ENCODE results near the gene PIKFYVE. TPM values are rescaled to one million over a fixed set of nuclear protein-coding genes. Genes with fewer than 3 reads are reported as not detected.

Gene PIKFYVE
- total RNA-seq, 2 experiments from 2014 or later = 38.7 to 39.8 TPM

- POLR2A ChIA-PET = no interaction called here
- Mint-ChIP-seq H3K27ac (no peak overlapping the region), H3K4me1 (peaks cover 13% of the 10 kb centered on the region), H3K4me3 (no peak overlapping the region), H3K36me3 (peaks cover 43% of the 10 kb centered on the region), H3K27me3 (no peaks in the 10 kb centered on the region), H3K9me3 (peaks cover 2% of the 10 kb centered on the region)
- DNase-seq (no peak), ATAC-seq (ENCODE audit: low read depth) (no peak)
Measured at GRCh38 chr2:208297961-208298360, 31.9 kb downstream of the PIKFYVE start.

GRCh38 chr2:208300847-208301618 is 35.0 kb downstream of the PIKFYVE start:
- ATAC-seq (ENCODE audit: low read depth) = no peak
- Mint-ChIP-seq H3K27me3 (no peaks in the 10 kb centered on the region), H3K9me3 (no peaks in the 10 kb centered on the region), H3K4me3 (no peak overlapping the region), H3K27ac (no peak overlapping the region), H3K36me3 (peaks cover 38% of the 10 kb centered on the region), H3K4me1 (peaks cover 4% of the 10 kb centered on the region)
- DNase-seq = no peak
- POLR2A ChIA-PET = no interaction called here

- ATAC-seq (ENCODE audit: low read depth) = no peak
- Mint-ChIP-seq H3K9me3 (no peaks in the 10 kb centered on the region), H3K4me1 (no peaks in the 10 kb centered on the region), H3K4me3 (no peak overlapping the region), H3K27ac (no peak overlapping the region), H3K36me3 (peaks cover 38% of the 10 kb centered on the region), H3K27me3 (no peaks in the 10 kb centered on the region)
- POLR2A ChIA-PET = no interaction called here
- DNase-seq = no peak
Measured at GRCh38 chr2:208304157-208304556, 38.1 kb downstream of the PIKFYVE start.

- no peak overlapping the region for H3K4me3 Mint-ChIP-seq
- H3K27me3 Mint-ChIP-seq = no peaks in the 10 kb centered on the region
- no peaks in the 10 kb centered on the region for H3K4me1 Mint-ChIP-seq
- DNase-seq (no peak), ATAC-seq (ENCODE audit: low read depth) (no peak)
- no peak overlapping the region for H3K27ac Mint-ChIP-seq
- POLR2A ChIA-PET = no interaction called here
- H3K36me3 Mint-ChIP-seq = peaks cover 37% of the 10 kb centered on the region
- H3K9me3 Mint-ChIP-seq = no peaks in the 10 kb centered on the region
Measured at GRCh38 chr2:208304695-208305094, 38.6 kb downstream of the PIKFYVE start.

GRCh38 chr2:208306291-208306690 is 40.2 kb downstream of the PIKFYVE start:
- no peaks in the 10 kb centered on the region for H3K4me1 Mint-ChIP-seq
- DNase-seq (no peak), ATAC-seq (ENCODE audit: low read depth) (no peak)
- no peaks in the 10 kb centered on the region for H3K9me3 Mint-ChIP-seq
- H3K36me3 Mint-ChIP-seq = peaks cover 33% of the 10 kb centered on the region
- H3K27ac Mint-ChIP-seq = peak overlapping the region; percentile 21
- POLR2A ChIA-PET = no interaction called here
- H3K4me3 Mint-ChIP-seq = no peak overlapping the region
- H3K27me3 Mint-ChIP-seq = no peaks in the 10 kb centered on the region

GRCh38 chr2:208311321-208311720 is 45.3 kb downstream of the PIKFYVE start:
- H3K36me3 Mint-ChIP-seq = peaks cover 26% of the 10 kb centered on the region
- no peaks in the 10 kb centered on the region for H3K4me1 Mint-ChIP-seq
- ATAC-seq (ENCODE audit: low read depth) = no peak
- no peak overlapping the region for H3K4me3 Mint-ChIP-seq
- H3K27me3 Mint-ChIP-seq = no peaks in the 10 kb centered on the region
- POLR2A ChIA-PET = no interaction called here
- no peaks in the 10 kb centered on the region for H3K9me3 Mint-ChIP-seq
- no peak overlapping the region for H3K27ac Mint-ChIP-seq
- DNase-seq = no peak

GRCh38 chr2:208311954-208312353 is 45.9 kb downstream of the PIKFYVE start:
- POLR2A ChIA-PET = no interaction called here
- DNase-seq (no peak), ATAC-seq (ENCODE audit: low read depth) (no peak)
- H3K4me3 Mint-ChIP-seq = no peak overlapping the region
- no peaks in the 10 kb centered on the region for H3K9me3 Mint-ChIP-seq
- peaks cover 29% of the 10 kb centered on the region for H3K36me3 Mint-ChIP-seq
- no peaks in the 10 kb centered on the region for H3K27me3 Mint-ChIP-seq
- H3K4me1 Mint-ChIP-seq = no peaks in the 10 kb centered on the region
- no peak overlapping the region for H3K27ac Mint-ChIP-seq

GRCh38 chr2:208315081-208315788 is 49.2 kb downstream of the PIKFYVE start:
- no peak for ATAC-seq (ENCODE audit: low read depth)
- Mint-ChIP-seq H3K27ac (no peak overlapping the region), H3K4me3 (no peak overlapping the region)

GRCh38 chr2:208318127-208318526 is 52.1 kb downstream of the PIKFYVE start:
- Mint-ChIP-seq H3K4me1 (no peaks in the 10 kb centered on the region), H3K27ac (no peak overlapping the region), H3K9me3 (no peaks in the 10 kb centered on the region), H3K36me3 (peaks cover 31% of the 10 kb centered on the region), H3K4me3 (no peak overlapping the region), H3K27me3 (no peaks in the 10 kb centered on the region)
- ATAC-seq (ENCODE audit: low read depth) (no peak), DNase-seq (no peak)
- POLR2A ChIA-PET = no interaction called here

More at GRCh38 chr2:208315081-208315788, 49.2 kb downstream of the PIKFYVE start:
- Mint-ChIP-seq H3K36me3 (peaks cover 32% of the 10 kb centered on the region), H3K4me1 (no peaks in the 10 kb centered on the region), H3K27me3 (no peaks in the 10 kb centered on the region), H3K9me3 (no peaks in the 10 kb centered on the region)
- no peak for DNase-seq
- POLR2A ChIA-PET = no interaction called here

GRCh38 chr2:208319391-208319790 is 53.3 kb downstream of the PIKFYVE start:
- ATAC-seq (ENCODE audit: low read depth) (no peak), DNase-seq (no peak)
- POLR2A ChIA-PET = no interaction called here
- Mint-ChIP-seq H3K27ac (no peak overlapping the region), H3K27me3 (no peaks in the 10 kb centered on the region), H3K9me3 (no peaks in the 10 kb centered on the region), H3K36me3 (peaks cover 31% of the 10 kb centered on the region), H3K4me1 (no peaks in the 10 kb centered on the region), H3K4me3 (no peak overlapping the region)

- Mint-ChIP-seq H3K4me3 (no peak overlapping the region), H3K27ac (no peak overlapping the region), H3K9me3 (no peaks in the 10 kb centered on the region), H3K27me3 (no peaks in the 10 kb centered on the region), H3K36me3 (peaks cover 28% of the 10 kb centered on the region), H3K4me1 (no peaks in the 10 kb centered on the region)
- no peak for ATAC-seq (ENCODE audit: low read depth)
- POLR2A ChIA-PET = interaction anchor here (0.5 to 0.7 kb wide), 2 partner anchors 14 to 1838 kb away, joined by 3 read pairs; no protein-coding TSS in a partner anchor
- no peak for DNase-seq
Measured at GRCh38 chr2:208320686-208321085, 54.6 kb downstream of the PIKFYVE start.

- Mint-ChIP-seq H3K36me3 (peaks cover 31% of the 10 kb centered on the region), H3K27ac (no peak overlapping the region), H3K27me3 (no peaks in the 10 kb centered on the region), H3K4me3 (no peak overlapping the region), H3K9me3 (no peaks in the 10 kb centered on the region), H3K4me1 (no peaks in the 10 kb centered on the region)
- ATAC-seq (ENCODE audit: low read depth) = no peak
- POLR2A ChIA-PET = no interaction called here
- no peak for DNase-seq
Measured at GRCh38 chr2:208326016-208326415, 60.0 kb downstream of the PIKFYVE start.

GRCh38 chr2:208329485-208329884 is 63.4 kb downstream of the PIKFYVE start:
- DNase-seq (no peak), ATAC-seq (ENCODE audit: low read depth) (no peak)
- Mint-ChIP-seq H3K9me3 (no peaks in the 10 kb centered on the region), H3K4me1 (no peaks in the 10 kb centered on the region), H3K27me3 (no peaks in the 10 kb centered on the region), H3K4me3 (no peak overlapping the region), H3K36me3 (peaks cover 26% of the 10 kb centered on the region), H3K27ac (no peak overlapping the region)
- POLR2A ChIA-PET = no interaction called here

- H3K9me3 Mint-ChIP-seq = no peaks in the 10 kb centered on the region
- no peaks in the 10 kb centered on the region for H3K4me1 Mint-ChIP-seq
- no peak for ATAC-seq (ENCODE audit: low read depth)
- POLR2A ChIA-PET = interaction anchor here (1.1 kb wide), 1 partner anchor 14 kb away, joined by 3 read pairs; no protein-coding TSS in a partner anchor
- no peak overlapping the region for H3K27ac Mint-ChIP-seq
- no peak for DNase-seq
- H3K27me3 Mint-ChIP-seq = no peaks in the 10 kb centered on the region
- peaks cover 12% of the 10 kb centered on the region for H3K36me3 Mint-ChIP-seq
- no peak overlapping the region for H3K4me3 Mint-ChIP-seq
Measured at GRCh38 chr2:208334230-208334629, 68.2 kb downstream of the PIKFYVE start.
